PFSK-1 (cell line): Measurements from ENCODE around the gene AMBRA1.

Experiments
- FOXP2 ChIP-seq: optimal IDR thresholded peaks from 2 replicates; pipeline ENCODE3; 2011; ENCODE audit warnings: borderline replicate concordance, control low read depth, inconsistent platforms; ENCODE audit not compliant: insufficient read depth; ENCODE audit errors: extremely low read length, extremely low read depth
- SIN3A ChIP-seq: IDR thresholded peaks from 2 replicates; pipeline ENCODE4 v1.6.1; 2012; ENCODE audit warnings: mild to moderate bottlenecking, low read length, moderate library complexity, borderline replicate concordance; ENCODE audit not compliant: insufficient read depth
- TF ChIP-seq, protein P1 (sequence below), 2 experiments: IDR thresholded peaks; 2 replicates each; pipeline versions ENCODE4 v1.6.1 to v1.8.0; 2011 to 2012; ENCODE audit warnings: low read depth in 2 of 2, low read length in 2 of 2, control low read depth in 1 of 2, inconsistent platforms in 1 of 2, mild to moderate bottlenecking in 1 of 2, moderate library complexity in 1 of 2; ENCODE audit not compliant: insufficient read depth in 1 of 2

DNA sequence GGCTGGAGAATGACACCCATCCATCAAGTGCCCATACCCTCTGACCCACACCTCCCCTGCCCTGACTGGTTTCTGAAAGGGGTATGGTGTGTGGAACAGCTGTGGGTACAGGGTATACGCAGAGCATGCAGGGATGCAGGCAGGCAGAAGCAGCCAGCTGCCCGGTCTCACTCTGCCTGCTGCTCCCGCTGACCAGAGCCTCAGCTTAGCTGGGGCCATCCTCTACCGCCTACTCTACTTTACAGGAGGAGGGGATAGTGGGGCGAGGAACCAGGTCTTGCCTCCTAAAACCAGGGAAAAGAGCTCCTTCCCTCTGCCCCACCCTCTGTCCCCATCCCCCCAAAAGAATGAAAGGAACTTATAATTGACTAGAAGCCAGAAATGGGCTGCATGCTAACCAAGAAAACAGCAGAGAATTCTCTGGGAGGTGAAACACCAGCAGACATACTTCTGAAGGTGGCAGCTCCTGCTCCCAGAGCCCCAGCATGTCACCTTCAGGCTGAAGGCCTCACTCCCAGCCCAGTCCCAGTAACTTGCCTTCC lies 189.3 kb downstream of the AMBRA1 start:
- TF ChIP-seq SIN3A: no peak
- TF ChIP-seq, protein P1, sequence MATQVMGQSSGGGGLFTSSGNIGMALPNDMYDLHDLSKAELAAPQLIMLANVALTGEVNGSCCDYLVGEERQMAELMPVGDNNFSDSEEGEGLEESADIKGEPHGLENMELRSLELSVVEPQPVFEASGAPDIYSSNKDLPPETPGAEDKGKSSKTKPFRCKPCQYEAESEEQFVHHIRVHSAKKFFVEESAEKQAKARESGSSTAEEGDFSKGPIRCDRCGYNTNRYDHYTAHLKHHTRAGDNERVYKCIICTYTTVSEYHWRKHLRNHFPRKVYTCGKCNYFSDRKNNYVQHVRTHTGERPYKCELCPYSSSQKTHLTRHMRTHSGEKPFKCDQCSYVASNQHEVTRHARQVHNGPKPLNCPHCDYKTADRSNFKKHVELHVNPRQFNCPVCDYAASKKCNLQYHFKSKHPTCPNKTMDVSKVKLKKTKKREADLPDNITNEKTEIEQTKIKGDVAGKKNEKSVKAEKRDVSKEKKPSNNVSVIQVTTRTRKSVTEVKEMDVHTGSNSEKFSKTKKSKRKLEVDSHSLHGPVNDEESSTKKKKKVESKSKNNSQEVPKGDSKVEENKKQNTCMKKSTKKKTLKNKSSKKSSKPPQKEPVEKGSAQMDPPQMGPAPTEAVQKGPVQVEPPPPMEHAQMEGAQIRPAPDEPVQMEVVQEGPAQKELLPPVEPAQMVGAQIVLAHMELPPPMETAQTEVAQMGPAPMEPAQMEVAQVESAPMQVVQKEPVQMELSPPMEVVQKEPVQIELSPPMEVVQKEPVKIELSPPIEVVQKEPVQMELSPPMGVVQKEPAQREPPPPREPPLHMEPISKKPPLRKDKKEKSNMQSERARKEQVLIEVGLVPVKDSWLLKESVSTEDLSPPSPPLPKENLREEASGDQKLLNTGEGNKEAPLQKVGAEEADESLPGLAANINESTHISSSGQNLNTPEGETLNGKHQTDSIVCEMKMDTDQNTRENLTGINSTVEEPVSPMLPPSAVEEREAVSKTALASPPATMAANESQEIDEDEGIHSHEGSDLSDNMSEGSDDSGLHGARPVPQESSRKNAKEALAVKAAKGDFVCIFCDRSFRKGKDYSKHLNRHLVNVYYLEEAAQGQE (IDR thresholded peaks at IDR 0.05; ENCODE audit: insufficient read depth in 1 of 2, low read depth in 2 of 2, low read length in 2 of 2): no peak
- no peak for TF ChIP-seq FOXP2
